Progenitor cell of endocrine pancreas (in vitro differentiated cells): ENCODE results near the gene PDIA2. TPM values are rescaled to one million over a fixed set of nuclear protein-coding genes. Genes with fewer than 3 reads are reported as not detected.

ENCODE experiments used
- DNase-seq: peaks from one replicate; pipeline ENCODE4 v3.0.0; 2021; ENCODE audit warnings: low spot score; ENCODE audit not compliant: unreplicated experiment
- H3K27ac Mint-ChIP-seq: 2 replicates; pipeline ENCODE4 v1.8.0; 2021; ENCODE audit warnings: mild to moderate bottlenecking, moderate library complexity, mixed read lengths
- H3K27me3 Mint-ChIP-seq: 2 replicates; pipeline ENCODE4 v1.8.0; 2021; ENCODE audit warnings: mixed read lengths
- H3K36me3 Mint-ChIP-seq: 2 replicates; pipeline ENCODE4 v1.8.0; 2022; ENCODE audit warnings: mixed read lengths; ENCODE audit not compliant: insufficient read depth
- H3K4me1 Mint-ChIP-seq: 2 replicates; pipeline ENCODE4 v1.8.0; 2021; ENCODE audit warnings: low read depth, mixed read lengths
- H3K4me3 Mint-ChIP-seq: 2 replicates; pipeline ENCODE4 v1.8.0; 2021; ENCODE audit warnings: low read depth, mild to moderate bottlenecking, moderate library complexity, mixed read lengths
- H3K9me3 Mint-ChIP-seq: 2 replicates; pipeline ENCODE4 v1.8.0; 2021; ENCODE audit warnings: low read depth, mixed read lengths
- total RNA-seq: library from RNA; stranded (reverse); gene quantifications from 2 replicates; pipeline ENCODE4 v1.2.1, GENCODE V29; 2021
- TF ChIP-seq, protein P1 (sequence below): fragments of 200-600 bp; sonication (generic); IDR thresholded peaks from one replicate; pipeline ENCODE4 v1.5.0; 2021; ENCODE audit warnings: antibody characterized with exemption, mild to moderate bottlenecking; ENCODE audit not compliant: unreplicated experiment

PDIA2 gene
- total RNA-seq, 1 donor from 2014 or later = 3.8 TPM

DNA sequence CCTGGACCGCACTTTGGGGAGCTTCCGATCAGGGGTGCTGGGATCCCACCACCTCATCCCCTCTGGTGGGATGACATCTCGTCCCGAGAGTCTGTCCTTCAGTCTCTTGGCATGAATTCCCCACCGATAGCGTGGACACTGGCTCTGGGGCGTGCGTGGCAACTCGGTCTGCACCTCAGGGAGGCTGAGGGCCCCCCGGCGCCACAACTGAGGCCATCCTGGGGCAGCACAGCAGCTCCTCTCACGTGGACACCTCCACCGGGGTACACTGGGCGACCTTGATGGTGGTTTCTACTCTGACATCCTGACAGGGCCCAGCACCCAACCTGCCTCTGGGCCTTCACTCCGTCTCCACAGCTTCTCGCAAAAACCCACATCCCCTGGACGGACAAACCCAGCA, 8.6 kb downstream of the PDIA2 start:
- TF ChIP-seq, protein P1, sequence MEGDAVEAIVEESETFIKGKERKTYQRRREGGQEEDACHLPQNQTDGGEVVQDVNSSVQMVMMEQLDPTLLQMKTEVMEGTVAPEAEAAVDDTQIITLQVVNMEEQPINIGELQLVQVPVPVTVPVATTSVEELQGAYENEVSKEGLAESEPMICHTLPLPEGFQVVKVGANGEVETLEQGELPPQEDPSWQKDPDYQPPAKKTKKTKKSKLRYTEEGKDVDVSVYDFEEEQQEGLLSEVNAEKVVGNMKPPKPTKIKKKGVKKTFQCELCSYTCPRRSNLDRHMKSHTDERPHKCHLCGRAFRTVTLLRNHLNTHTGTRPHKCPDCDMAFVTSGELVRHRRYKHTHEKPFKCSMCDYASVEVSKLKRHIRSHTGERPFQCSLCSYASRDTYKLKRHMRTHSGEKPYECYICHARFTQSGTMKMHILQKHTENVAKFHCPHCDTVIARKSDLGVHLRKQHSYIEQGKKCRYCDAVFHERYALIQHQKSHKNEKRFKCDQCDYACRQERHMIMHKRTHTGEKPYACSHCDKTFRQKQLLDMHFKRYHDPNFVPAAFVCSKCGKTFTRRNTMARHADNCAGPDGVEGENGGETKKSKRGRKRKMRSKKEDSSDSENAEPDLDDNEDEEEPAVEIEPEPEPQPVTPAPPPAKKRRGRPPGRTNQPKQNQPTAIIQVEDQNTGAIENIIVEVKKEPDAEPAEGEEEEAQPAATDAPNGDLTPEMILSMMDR = no peak
- H3K9me3 Mint-ChIP-seq = no peaks in the 10 kb centered on the region
- no peaks in the 10 kb centered on the region for H3K27me3 Mint-ChIP-seq
- no peak overlapping the region for H3K4me3 Mint-ChIP-seq
- H3K27ac Mint-ChIP-seq = no peak overlapping the region
- no peak for DNase-seq
- H3K4me1 Mint-ChIP-seq = no peaks in the 10 kb centered on the region
- H3K36me3 Mint-ChIP-seq = peaks cover 13% of the 10 kb centered on the region

DNA sequence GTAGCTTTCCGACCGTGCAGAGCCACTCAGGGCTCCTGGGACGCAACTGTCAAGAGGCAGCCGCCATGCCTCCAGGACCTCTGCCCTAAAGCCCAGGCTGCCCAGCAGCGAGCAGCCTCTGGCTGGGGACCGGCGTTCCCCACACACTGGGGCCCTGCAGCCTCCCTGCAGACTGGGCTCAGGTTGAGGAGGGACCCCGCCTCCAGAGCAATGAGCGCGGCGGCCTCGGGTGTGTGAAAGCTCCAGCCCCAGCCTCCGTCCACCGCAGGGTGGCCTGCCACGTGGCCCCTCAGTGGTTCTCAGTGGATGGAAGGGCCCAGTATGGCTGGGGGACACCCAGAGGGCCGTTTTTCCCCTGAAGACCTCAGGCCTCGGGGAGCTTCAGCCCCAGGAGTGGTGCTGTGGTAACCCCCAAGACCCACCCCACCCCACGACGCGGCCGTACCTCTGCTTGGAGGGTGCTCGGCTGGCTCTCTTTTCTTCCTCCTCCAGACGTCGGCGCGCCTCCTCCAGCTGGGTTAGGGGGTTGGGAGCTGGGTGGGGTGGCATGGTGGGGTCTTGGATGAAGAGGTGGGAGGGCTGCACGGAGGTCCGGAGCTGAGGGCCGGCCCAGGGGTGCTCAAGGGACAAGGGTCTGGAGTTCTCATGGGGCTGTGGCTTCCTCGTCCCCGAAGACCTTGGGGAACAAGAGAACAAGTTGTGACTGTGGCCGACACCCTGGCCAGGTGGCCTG, 10.2 kb downstream of the PDIA2 start:
- TF ChIP-seq, protein P1 = no peak
- Mint-ChIP-seq H3K9me3 (no peaks in the 10 kb centered on the region), H3K4me3 (no peak overlapping the region), H3K27ac (no peak overlapping the region), H3K27me3 (no peaks in the 10 kb centered on the region), H3K4me1 (no peaks in the 10 kb centered on the region), H3K36me3 (peaks cover 7% of the 10 kb centered on the region)
- DNase-seq = no peak

DNA sequence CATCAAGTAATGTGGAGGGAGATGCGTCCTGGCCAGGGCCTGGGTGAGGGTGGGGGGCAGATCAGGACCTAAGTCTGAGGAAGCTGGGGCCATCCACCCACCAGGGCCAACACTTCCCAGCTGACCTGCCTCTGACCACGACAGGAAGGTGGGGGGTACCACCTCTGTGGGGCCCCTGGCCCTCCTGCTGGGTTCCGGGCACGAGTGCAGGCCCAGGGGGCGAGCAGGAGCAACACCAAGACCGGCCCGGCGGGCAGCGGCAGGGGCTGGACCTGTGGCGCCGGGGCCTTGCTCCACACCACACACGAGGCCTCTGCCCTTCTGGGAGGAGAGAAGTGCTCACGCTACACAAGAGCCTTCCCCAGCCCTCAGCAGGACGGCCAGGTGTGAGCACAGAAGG, 13.3 kb downstream of the PDIA2 start:
- Mint-ChIP-seq H3K9me3 (no peaks in the 10 kb centered on the region), H3K36me3 (peaks cover 6% of the 10 kb centered on the region), H3K27ac (no peak overlapping the region), H3K4me3 (no peak overlapping the region), H3K4me1 (no peaks in the 10 kb centered on the region), H3K27me3 (no peaks in the 10 kb centered on the region)
- TF ChIP-seq, protein P1 = no peak
- no peak for DNase-seq

DNA sequence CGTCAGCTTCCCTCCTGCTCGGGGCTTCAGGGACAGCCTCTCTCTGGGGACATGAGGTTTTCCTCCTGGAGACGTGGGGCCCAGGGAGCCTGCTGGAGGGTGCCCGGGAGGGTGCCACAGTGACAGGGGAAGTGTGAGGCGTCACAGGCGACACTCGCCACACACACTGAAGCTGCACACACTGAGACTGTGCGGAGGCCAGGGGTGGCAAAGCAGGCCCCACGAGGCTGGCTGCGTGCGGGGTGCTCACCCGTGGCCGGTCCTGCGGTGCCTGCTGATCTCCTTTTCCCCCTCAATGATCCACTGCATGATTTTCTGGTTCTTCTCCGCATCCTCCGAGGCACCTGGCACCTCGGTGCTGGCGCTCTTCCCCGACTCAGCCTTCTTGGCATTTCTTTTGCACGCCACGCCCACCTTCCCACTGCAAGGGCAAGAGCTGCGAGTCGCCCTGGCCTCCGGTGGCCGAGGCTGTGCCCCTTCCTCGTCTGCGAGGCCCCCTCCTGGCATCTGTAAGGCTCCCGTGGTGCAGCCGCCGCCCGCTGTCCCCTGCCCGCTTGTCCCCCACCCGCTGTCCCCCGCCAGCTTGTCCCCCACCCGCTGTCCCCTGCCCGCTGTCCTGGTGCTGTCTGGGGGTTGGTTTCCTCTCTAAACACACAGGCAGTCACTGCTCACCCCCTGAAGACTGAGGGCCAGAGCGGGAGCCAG, 14.0 kb downstream of the PDIA2 start:
- TF ChIP-seq, protein P1 = no peak
- Mint-ChIP-seq H3K4me3 (no peak overlapping the region), H3K36me3 (peaks cover 6% of the 10 kb centered on the region), H3K4me1 (no peaks in the 10 kb centered on the region), H3K9me3 (no peaks in the 10 kb centered on the region), H3K27ac (no peak overlapping the region), H3K27me3 (no peaks in the 10 kb centered on the region)
- no peak for DNase-seq

DNA sequence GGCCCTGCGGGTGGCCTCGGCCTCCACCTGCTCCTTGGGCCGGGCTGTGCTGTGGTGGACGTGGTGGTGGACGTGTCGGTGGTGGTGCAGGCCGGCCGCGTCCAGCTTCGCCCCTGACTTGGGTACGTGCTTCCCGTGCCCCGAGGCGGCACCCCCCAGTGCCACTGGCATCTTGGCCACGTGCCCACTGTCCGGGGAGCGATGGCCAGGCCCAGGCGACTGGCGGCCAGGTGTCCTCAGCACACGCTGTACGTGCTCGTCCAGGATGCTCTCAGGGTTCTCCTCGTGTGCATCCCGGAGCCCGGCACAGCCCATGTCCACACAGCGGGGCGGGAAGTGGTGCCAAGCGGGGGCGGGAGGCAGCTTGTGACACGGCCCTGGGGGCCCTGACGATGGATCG, 14.9 kb downstream of the PDIA2 start:
- H3K27me3 Mint-ChIP-seq = no peaks in the 10 kb centered on the region
- H3K9me3 Mint-ChIP-seq = no peaks in the 10 kb centered on the region
- H3K4me3 Mint-ChIP-seq = no peak overlapping the region
- DNase-seq = no peak
- H3K27ac Mint-ChIP-seq = no peak overlapping the region
- TF ChIP-seq, protein P1 = no peak
- H3K4me1 Mint-ChIP-seq = no peaks in the 10 kb centered on the region
- peaks cover 3% of the 10 kb centered on the region for H3K36me3 Mint-ChIP-seq
